NCI-H1092 (cell line): Measurements from ENCODE around the gene CACNA1H.
A peak's percentile ranks its signal among the peaks of the same experiment; 100 is the strongest.

Experiments used
- DNase-seq: peaks from one replicate; lab custom pipeline; 2025; lab: John Stamatoyannopoulos, UW

Gene CACNA1H

GRCh38 chr16:1152651-1153259 lies at the start of gene CACNA1H:
Gene CACNA1H (plus strand): TSS chr16:1153106. CDS start chr16:1153738, 632 bp downstream.
- DNase-seq = no peak

DNA sequence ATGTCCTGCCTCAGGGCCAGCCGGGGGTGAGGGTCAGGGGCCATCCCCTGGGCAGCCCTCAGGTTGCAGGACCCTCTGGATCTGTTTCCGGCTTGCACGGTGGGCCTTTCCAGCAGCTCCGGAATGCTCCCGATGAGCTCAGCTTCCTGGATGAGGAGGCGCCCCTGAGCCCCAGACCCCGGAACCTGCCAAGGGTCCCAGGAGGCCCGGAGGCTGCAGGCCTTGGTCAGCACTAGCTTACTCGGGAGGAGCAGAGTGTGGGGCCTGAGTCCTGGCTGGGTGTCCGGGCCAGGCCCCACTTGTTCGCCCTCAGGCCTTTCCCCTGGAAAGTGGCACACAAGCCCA lies 49.3 kb upstream of the CACNA1H start:
- DNase-seq = no peak

- peak; percentile 45 for DNase-seq
These were observed 46.9 kb upstream of the CACNA1H start for GRCh38 chr16:1105888-1106620.

- no peak for DNase-seq
These were observed 46.2 kb upstream of the CACNA1H start for GRCh38 chr16:1106659-1107058.

- DNase-seq = no peak
These were observed 45.8 kb upstream of the CACNA1H start for GRCh38 chr16:1107141-1107540.

DNA sequence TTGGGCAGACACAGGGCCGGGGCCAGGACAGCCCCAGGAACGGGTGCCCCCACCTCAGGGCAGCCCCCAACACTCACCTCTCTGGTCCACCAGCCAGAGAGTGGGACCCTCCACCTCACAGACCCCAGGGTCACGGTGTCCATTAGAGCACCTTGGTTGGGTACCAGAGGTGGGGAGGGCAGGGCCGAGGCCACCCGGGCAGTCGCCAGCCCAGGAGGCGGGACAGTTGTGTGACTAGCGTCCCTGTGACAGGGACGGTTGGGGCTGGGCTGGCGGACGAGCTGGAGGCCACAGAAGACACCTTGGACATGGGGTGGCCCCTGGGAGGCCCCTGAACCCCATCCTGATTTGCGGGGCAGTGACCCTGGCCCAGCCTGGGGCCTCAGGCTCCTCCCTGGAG lies 45.2 kb upstream of the CACNA1H start:
- no peak for DNase-seq

GRCh38 chr16:1108299-1109252 lies 44.3 kb upstream of the CACNA1H start:
- peak; percentile 69 for DNase-seq

DNA sequence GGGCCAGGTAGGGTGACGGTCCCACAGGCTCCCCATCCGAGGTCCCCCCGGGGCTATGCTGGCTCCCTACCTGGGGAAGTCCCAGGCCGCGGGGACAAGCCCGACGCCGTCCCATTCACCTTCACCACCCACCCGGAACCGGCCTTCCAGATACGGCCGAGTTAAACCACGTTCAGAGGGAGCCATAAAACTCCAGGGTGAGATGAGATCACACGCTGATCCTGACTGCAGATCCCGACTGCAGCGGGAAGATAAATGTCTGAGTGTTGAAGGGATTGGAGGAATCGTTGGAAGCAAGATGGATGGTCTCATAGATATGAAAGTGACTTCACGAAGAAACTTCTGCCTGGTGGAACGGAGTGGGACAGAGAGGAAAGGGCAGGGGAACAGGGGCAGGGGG lies 43.3 kb upstream of the CACNA1H start:
- no peak for DNase-seq

DNA sequence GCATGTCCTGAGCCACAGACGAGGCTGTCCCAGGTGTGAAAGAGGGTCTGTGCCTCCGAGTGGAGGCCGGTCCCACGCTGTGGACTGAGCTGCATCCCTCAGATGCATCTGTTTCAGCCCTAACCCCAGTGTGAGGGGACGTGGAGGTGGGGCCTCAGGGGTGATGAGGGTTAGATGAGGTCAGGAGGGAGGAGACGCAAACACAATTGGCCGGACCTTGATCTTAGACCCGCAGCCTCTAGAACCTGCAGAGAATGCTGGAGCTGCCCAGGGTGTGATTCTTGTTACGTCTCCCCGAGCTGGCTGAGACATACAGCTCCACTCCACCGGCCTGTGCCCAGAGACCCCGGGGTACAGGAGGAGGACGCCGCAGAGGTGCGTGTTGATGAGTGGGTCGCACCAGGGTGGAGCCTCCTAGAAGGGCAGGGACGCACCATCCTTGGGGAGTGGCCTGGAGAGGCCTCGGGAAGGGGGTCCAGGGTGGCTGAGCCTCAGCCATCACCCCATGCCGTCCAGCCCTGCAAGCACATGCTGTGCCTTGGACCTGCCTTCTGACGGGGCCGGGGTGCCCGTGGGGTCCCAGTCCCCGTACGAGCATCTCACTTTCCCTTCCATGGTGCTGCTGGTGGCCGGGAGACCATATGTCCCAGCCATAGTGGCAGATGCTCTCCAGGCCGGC lies 40.3 kb upstream of the CACNA1H start:
- DNase-seq = no peak

- DNase-seq = no peak
These were observed 39.4 kb upstream of the CACNA1H start for GRCh38 chr16:1113489-1113888.

DNA sequence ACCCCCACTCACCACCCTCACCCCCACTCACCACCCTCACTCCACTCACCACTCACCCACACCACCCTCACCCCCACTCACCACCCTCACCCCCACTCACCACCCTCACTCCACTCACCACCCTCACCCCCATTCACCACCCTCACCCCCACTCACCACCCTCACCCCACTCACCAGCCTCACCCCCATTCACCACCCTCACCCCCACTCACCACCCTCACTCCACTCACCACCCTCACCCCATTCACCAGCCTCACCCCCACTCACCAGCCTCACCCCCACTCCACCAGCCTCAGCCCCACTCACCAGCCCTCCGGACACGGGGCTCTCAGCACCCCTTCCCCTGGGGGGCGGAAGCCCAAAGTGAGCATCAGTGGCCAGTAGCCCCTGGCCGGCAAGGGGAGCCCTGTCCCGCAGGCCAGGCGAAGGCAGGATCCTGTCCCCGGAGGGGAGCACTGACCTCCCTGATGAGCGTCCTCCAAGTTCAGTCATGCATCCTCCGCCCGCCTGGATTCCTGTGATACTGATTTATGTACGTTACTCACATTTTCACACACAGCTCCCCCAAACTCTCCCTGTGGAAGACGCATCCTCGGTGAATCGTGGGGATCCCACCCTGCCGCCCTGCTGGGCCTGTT lies 38.9 kb upstream of the CACNA1H start:
- DNase-seq = no peak

DNA sequence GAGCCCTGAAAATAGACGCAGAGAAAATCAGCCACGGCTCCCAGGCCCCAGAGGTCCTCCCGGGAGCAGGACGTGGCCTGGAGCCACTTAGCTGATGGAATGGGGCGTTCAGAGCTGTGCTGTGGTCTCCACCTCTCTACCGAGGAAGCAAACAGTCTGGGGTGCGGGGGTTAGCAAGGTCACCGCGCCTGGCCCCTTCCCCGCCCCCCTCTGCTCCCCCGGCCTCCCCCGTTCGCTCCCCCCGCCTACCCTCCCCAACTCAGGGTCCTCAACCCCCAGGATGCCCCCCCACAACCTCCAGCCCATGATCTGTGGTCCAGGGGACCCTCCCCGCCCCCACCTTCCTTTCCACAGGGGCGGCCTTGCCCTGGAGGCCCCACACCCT lies 36.2 kb upstream of the CACNA1H start:
- no peak for DNase-seq

- no peak for DNase-seq
These were observed 35.6 kb upstream of the CACNA1H start for GRCh38 chr16:1117176-1117900.

DNA sequence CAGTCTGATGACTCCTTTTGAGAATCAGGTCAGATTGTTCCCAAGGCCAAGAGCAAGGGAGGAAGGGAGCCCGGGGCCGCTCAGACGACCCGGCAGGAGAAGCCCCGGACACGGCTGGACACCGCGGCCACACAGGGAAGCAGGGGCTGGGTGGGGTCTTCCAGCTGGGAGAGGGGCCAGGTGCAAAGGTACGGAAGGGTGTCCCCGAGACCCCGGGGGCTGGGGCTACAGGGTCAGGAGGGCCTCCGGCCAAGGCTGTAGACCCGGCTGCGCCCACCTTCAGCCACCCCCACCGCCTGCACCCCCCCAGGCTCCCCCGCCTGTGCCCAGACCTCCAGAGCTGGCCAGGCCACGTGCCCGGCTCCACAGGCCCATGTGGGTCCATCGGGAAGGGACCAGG lies 35.0 kb upstream of the CACNA1H start:
- DNase-seq = no peak

DNA sequence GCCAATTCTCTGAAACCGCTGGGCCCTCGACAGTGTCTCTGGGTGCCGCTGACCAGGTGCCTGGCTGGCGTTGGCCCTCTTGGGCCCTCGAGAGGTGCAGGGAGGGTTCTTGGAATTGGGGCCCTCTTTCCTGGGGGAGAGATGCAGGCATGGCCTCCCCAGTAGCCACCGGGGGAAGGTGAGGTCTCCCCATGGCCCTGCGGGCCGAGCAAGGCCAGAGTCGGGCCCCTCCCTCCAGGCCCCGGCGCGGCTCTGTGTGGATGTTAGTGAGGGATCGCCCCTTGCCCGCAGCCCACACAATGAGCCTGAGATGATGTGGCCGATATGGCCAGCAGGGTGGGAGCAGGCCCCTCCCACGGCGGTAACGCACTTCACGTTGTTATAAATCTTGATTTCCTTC lies 33.8 kb upstream of the CACNA1H start:
- no peak for DNase-seq

GRCh38 chr16:1119766-1120576 lies 32.9 kb upstream of the CACNA1H start:
- no peak for DNase-seq

- no peak for DNase-seq
These were observed 32.3 kb upstream of the CACNA1H start for GRCh38 chr16:1120577-1120941.

- no peak for DNase-seq
These were observed 31.9 kb upstream of the CACNA1H start for GRCh38 chr16:1121009-1121408.

DNA sequence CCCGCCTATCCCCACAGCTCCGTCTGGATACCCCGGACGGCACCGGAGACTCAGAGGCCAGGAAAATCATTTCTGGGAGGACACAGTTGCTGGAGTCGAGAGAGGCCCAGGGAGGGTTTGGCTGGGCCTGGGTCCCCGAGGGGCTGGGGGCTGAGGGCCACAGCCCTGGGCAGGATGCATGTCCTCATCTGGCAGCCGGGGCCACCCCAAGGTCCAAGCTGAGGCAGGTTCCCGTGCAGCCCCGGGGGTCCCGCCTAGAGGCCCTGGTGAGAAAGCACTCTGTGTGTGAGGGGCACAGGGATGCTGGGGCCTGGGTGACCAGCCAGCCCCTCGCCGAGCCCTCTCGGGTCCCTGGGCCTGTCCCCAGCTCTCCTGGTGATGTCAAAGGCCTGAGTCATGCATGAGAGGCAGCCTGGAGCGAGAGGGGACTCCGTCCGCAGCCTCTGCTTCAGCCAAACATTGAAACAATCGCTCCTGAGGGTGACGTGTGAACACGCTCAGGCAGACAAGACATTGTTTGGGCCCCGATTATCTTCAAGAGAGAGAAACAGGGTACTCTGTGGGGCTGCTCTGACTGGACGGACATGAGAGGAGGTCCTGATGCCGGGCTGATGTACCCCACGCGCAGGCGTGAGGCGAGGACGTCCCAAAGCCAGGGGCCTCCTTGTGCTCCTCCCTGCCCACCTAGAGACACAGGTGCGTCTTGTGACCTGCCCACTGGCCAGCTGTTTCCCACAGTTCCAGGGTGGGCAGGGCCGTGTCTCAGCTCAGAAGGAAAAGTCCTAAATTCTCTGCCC lies 31.1 kb upstream of the CACNA1H start:
- no peak for DNase-seq

DNA sequence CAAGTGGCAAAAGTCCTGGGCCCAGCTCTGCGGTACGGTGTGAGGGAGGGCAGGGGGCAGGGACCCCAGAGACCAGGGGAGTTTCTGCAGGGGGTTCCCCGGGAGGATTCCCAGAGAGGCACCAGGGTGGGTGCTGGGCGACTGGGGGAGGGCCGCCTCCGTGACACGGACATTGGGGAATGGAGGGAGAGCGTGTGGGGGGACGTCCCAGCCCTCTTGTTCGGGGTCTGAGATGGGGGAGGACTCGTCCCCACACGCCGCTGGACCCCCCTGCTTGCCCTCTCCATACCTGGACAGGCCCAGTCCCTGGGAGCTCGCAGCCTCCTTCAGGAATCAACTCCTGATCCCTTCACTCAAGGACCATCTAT lies 30.5 kb upstream of the CACNA1H start:
- no peak for DNase-seq
